Stomach smooth muscle (tissue), 2 donors: ENCODE measurements around the gene GET4.
"Not testable (repeated sequence)": the region's sequence is repeated elsewhere in the genome, so short reads cannot be mapped to it uniquely, and the experiment has no call there.

ENCODE experiments used
- H3K27ac ChIP-seq: one replicate; pipeline ENCODE4 v1.7.0; 2013; ENCODE audit warnings: mild to moderate bottlenecking, low read length, inconsistent platforms
- H3K27me3 ChIP-seq, 2 donors: one replicate each; pipeline ENCODE4 v1.7.0; 2013; ENCODE audit warnings: low read length in 2 of 2; ENCODE audit not compliant: insufficient read depth in 2 of 2, control insufficient read depth in 1 of 2
- H3K36me3 ChIP-seq, 2 donors: one replicate each; pipeline ENCODE4 v1.7.0; 2013; ENCODE audit warnings: low read length in 2 of 2; ENCODE audit not compliant: control insufficient read depth in 2 of 2, insufficient read depth in 2 of 2
- H3K4me1 ChIP-seq: one replicate; pipeline ENCODE4 v1.7.0; 2013; ENCODE audit warnings: low read length; ENCODE audit not compliant: control insufficient read depth, insufficient read depth
- H3K4me3 ChIP-seq, 2 donors: one replicate each; pipeline ENCODE4 v1.7.0; 2013; ENCODE audit warnings: low read length in 2 of 2
- H3K9ac ChIP-seq, 2 donors: one replicate each; pipeline ENCODE4 v1.7.0; 2013; ENCODE audit warnings: low read length in 2 of 2, mild to moderate bottlenecking in 1 of 2
- H3K9me3 ChIP-seq, 2 donors: one replicate each; pipeline ENCODE4 v1.7.0; 2013; ENCODE audit warnings: low read length in 2 of 2; ENCODE audit not compliant: control insufficient read depth in 2 of 2
- donor health status: healthy.
- donor health status: Pancreatic carcinoma.

Gene GET4

GRCh38 chr7:845731-846130 is 30.6 kb upstream of the GET4 start:
- Histone ChIP-seq H3K36me3 (peaks cover 32 to 35% of the 10 kb centered on the region in 2 donors), H3K27ac (no peak overlapping the region), H3K4me3 (no peak overlapping the region), H3K27me3 (no peaks in the 10 kb centered on the region), H3K4me1 (peaks cover 28% of the 10 kb centered on the region), H3K9me3 (no peaks in the 10 kb centered on the region), H3K9ac (no peak overlapping the region)

DNA sequence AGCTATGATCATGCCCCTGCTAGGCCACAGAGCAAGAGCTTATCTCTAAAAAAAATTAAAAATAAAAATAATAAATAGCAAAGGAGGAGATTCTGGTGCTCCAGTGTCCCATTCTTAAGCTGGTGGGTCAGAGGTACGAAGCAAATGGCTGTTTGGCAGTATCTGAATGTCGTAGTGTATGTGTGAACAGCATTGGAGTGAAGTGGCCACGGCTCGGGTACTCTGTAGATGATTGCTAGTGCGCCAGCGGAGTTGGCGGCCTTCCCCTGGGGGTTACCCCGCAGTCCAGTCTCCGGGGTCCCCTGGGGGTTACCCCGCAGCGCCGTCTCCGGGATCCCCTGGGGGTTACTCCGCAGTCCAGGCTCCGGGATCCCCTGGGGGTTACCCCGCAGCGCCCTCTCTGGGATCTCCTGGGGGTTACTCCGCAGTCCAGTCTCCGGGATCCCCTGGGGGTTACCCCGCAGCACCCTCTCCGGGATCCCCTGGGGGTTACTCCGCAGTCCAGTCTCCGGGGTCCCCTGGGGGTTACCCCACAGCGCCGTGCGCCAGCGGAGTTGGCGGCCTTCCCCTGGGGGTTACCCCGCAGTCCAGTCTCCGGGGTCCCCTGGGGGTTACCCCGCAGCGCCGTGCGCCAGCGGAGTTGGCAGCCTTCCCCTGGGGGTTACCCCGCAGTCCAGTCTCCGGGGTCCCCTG is 29.2 kb upstream of the GET4 start:
- H3K9me3 ChIP-seq, H3K4me3 ChIP-seq, H3K9ac ChIP-seq, H3K27ac ChIP-seq, H3K27me3 ChIP-seq: not testable (repeated sequence)
- Histone ChIP-seq H3K4me1 (peaks cover 22% of the 10 kb centered on the region), H3K36me3 (peaks cover 32 to 44% of the 10 kb centered on the region in 2 donors)

DNA sequence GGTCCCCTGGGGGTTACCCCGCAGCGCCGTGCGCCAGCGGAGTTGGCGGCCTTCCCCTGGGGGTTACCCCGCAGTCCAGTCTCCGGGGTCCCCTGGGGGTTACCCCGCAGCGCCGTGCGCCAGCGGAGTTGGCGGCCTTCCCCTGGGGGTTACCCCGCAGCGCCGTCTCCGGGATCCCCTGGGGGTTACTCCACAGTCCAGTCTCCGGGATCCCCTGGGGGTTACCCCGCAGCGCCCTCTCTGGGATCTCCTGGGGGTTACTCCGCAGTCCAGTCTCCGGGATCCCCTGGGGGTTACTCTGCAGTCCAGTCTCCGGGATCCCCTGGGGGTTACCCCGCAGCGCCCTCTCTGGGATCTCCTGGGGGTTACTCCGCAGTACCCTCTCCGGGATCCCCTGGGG is 28.6 kb upstream of the GET4 start:
- not testable (repeated sequence) for H3K27me3 ChIP-seq, H3K27ac ChIP-seq, H3K9ac ChIP-seq, H3K4me3 ChIP-seq, H3K9me3 ChIP-seq
- peaks cover 34 to 46% of the 10 kb centered on the region in 2 donors for H3K36me3 ChIP-seq
- H3K4me1 ChIP-seq, result peaks cover 16% of the 10 kb centered on the region

DNA sequence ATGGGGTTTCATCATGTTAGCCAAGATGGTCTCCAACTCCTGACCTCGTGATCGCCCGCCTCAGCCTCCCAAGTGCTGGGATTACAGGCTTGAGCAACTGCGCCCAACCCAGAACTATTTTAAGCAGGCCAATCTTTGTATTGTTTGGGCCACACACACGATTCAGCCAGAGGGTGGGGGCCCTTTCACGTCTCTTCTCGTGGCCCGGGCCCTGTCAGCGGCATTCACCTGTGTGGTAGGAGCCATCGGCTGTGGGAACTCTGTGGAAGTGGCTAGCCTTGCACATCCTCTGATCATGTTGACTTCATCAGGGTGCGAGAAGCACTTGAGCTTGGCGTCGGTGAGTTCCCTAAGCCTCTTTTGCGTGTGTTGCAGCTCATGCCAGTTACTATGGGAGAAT is 27.2 kb upstream of the GET4 start:
- H3K4me3 ChIP-seq, result no peak overlapping the region
- H3K27me3 ChIP-seq, result no peaks in the 10 kb centered on the region
- H3K27ac ChIP-seq, result no peak overlapping the region
- H3K36me3 ChIP-seq, result peaks cover 41 to 52% of the 10 kb centered on the region in 2 donors
- H3K9me3 ChIP-seq, result no peaks in the 10 kb centered on the region
- no peak overlapping the region for H3K9ac ChIP-seq
- H3K4me1 ChIP-seq, result peaks cover 2% of the 10 kb centered on the region

GRCh38 chr7:849781-850180 is 26.6 kb upstream of the GET4 start:
- H3K27me3 ChIP-seq, result no peaks in the 10 kb centered on the region
- H3K27ac ChIP-seq, result no peak overlapping the region
- peaks cover 40 to 48% of the 10 kb centered on the region in 2 donors for H3K36me3 ChIP-seq

GRCh38 chr7:851204-851603 is 25.1 kb upstream of the GET4 start:
- peaks cover 50 to 54% of the 10 kb centered on the region in 2 donors for H3K36me3 ChIP-seq
- no peaks in the 10 kb centered on the region for H3K27me3 ChIP-seq
- no peak overlapping the region for H3K27ac ChIP-seq
- no peak overlapping the region for H3K4me3 ChIP-seq
- H3K9ac ChIP-seq, result no peak overlapping the region
- peaks cover 2% of the 10 kb centered on the region for H3K4me1 ChIP-seq
- H3K9me3 ChIP-seq, result no peaks in the 10 kb centered on the region

More at GRCh38 chr7:849781-850180, 26.6 kb upstream of the GET4 start:
- H3K9ac ChIP-seq, result no peak overlapping the region
- peaks cover 2% of the 10 kb centered on the region for H3K4me1 ChIP-seq
- no peaks in the 10 kb centered on the region for H3K9me3 ChIP-seq
- H3K4me3 ChIP-seq, result no peak overlapping the region

GRCh38 chr7:853366-854117 is 22.8 kb upstream of the GET4 start:
- no peak overlapping the region for H3K27ac ChIP-seq
- no peaks in the 10 kb centered on the region for H3K9me3 ChIP-seq
- H3K9ac ChIP-seq, result no peak overlapping the region
- no peaks in the 10 kb centered on the region for H3K27me3 ChIP-seq
- peaks cover 65 to 71% of the 10 kb centered on the region in 2 donors for H3K36me3 ChIP-seq
- H3K4me3 ChIP-seq, result no peak overlapping the region
- peaks cover 2% of the 10 kb centered on the region for H3K4me1 ChIP-seq

- Histone ChIP-seq H3K9ac (no peak overlapping the region), H3K27me3 (no peaks in the 10 kb centered on the region), H3K27ac (no peak overlapping the region), H3K9me3 (no peaks in the 10 kb centered on the region), H3K4me1 (peaks cover 2% of the 10 kb centered on the region), H3K4me3 (no peak overlapping the region), H3K36me3 (peaks cover 68 to 72% of the 10 kb centered on the region in 2 donors)
Measured at GRCh38 chr7:854118-854775, 22.1 kb upstream of the GET4 start.

DNA sequence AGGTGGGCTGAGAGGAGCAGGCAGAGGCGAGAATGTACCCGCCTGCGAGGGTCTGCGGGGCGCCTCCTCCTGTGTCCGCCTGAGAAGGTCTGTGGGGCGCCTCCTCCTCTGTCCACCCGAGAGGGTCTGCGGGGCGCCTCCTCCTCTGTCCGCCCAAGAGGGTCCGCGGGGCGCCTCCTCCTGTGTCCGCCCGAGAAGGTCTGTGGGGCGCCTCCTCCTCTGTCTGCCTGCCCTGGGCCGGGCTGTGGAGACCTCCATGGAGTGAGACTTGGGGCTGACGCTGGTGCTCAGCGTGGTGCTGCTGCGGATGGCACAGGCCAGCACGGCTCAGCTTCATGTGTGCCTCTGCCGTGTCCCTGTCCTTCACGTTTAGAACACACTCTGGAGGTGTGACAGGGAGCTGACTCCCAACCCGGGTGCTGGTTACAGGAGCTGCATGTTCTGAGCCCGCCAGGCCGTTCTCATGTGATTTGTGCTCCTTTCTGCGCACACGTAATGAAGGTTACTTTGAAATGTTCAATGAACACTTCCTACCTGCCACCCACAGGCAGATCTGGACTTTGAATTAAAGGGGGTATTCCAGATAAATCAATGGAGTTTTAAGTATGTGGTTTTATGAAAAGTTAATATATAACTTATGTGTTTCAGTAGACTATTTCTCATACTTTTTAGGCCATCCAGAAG is 20.5 kb upstream of the GET4 start:
- Histone ChIP-seq H3K4me1 (peaks cover 2% of the 10 kb centered on the region), H3K9me3 (no peaks in the 10 kb centered on the region), H3K27ac (no peak overlapping the region), H3K9ac (no peak overlapping the region), H3K4me3 (no peak overlapping the region), H3K27me3 (no peaks in the 10 kb centered on the region), H3K36me3 (peaks cover 76 to 81% of the 10 kb centered on the region in 2 donors)

DNA sequence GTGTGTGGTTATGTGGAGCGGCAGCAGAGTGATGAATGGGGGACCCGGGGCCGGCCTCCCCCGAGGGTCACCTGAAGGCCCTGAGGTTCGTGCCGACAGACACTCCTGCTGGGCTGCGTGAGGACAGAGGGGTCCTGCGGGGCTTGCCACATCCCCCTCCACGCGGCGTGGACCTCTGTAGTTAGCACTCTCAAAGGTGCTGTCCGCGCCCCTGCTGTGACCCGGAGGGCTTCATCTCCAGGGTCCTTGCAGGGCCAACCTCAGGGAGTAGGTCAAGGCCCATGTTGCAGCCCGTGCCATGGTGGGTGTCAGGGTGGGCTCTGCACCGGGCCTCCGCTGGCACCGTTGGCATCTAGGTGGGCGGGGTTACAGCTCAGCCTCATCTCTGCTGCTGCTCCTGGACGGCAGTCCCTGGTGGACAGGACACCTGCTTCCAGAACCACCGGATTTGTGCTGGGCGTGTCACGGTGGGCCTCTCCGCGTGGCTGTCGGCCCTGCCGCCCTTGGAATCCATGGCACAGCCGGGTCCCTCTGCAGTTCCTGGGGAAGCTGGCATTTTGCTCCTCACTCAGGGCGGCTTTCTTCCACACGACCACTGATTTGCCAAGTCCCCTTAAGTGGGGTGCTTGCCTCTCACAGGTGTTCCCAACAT is 19.8 kb upstream of the GET4 start:
- peaks cover 82 to 83% of the 10 kb centered on the region in 2 donors for H3K36me3 ChIP-seq
- no peak overlapping the region for H3K4me3 ChIP-seq
- no peaks in the 10 kb centered on the region for H3K9me3 ChIP-seq
- no peak overlapping the region for H3K27ac ChIP-seq
- H3K9ac ChIP-seq, result no peak overlapping the region
- H3K27me3 ChIP-seq, result no peaks in the 10 kb centered on the region
- peaks cover 1% of the 10 kb centered on the region for H3K4me1 ChIP-seq
